ENCODE results near the gene GCG.
A peak's percentile ranks its signal among the peaks of the same experiment; 100 is the strongest.

- TF ChIP-seq CHD7 (IDR thresholded peaks at IDR 0.05; ENCODE audit: insufficient replicate concordance, low read length) (peak; percentile 96), MAX (IDR thresholded peaks at IDR 0.05) (no peak), RAD21 (IDR thresholded peaks at IDR 0.05 in 1 of 2, conservative IDR thresholded peaks at IDR 0.05 in 1 of 2; ENCODE audit: low read depth in 2 of 2, low read length in 2 of 2) (peak; percentile 74 to 81), CTCF (IDR thresholded peaks at IDR 0.05; ENCODE audit: control extremely low read depth in 1 of 3, insufficient read depth in 1 of 3, low read depth in 1 of 3, low read length in 3 of 3) (peak; percentile 11 to 80 (median 74)), TBP (IDR thresholded peaks at IDR 0.05; ENCODE audit: low read depth, low read length) (no peak), ATF3 (IDR thresholded peaks at IDR 0.05; ENCODE audit: insufficient read depth, low read depth, low read length) (no peak), SP1 (IDR thresholded peaks at IDR 0.05; ENCODE audit: low read depth, low read length) (no peak)
Observed at GRCh38 chr2:162153608-162154224, 1.7 kb upstream of the GCG start.

Data from H1 (cell line).